WTC11 (cell line): ENCODE measurements around the gene KCNJ6.

ENCODE experiments used
- ATF2 ChIP-seq: sonication (generic); formaldehyde crosslinking; IDR thresholded peaks from 2 replicates; pipeline ENCODE4 v1.8.1; 2022; ENCODE audit warnings: low read depth, missing genetic modification reagents, borderline replicate concordance
- CTCF ChIP-seq: fragments of 200-600 bp; IDR thresholded peaks from 2 replicates; pipeline ENCODE4 v1.8.0; 2022; ENCODE audit warnings: antibody characterized with exemption
- TP53 ChIP-seq: sonication (generic); formaldehyde crosslinking; IDR thresholded peaks from 2 replicates; pipeline ENCODE4 v1.8.1; 2023; ENCODE audit warnings: mild to moderate bottlenecking, missing genetic modification reagents
- USF1 ChIP-seq: sonication (generic); formaldehyde crosslinking; IDR thresholded peaks from 2 replicates; pipeline ENCODE4 v1.8.0; 2022; ENCODE audit warnings: mild to moderate bottlenecking, missing genetic modification reagents
- ZMAT4 ChIP-seq: fragments of 250-450 bp; sonication (Bioruptor Pico); IDR thresholded peaks from 2 replicates; pipeline ENCODE4 v1.9.0; 2021; ENCODE audit warnings: mild to moderate bottlenecking

GRCh38 chr21:37939251-37939650 is 23.0 kb upstream of the KCNJ6 start:
- no peak for TF ChIP-seq CTCF
- no peak for TF ChIP-seq USF1
- no peak for TF ChIP-seq TP53
- TF ChIP-seq ZMAT4 (CRISPR knock-in tag) = no peak
- TF ChIP-seq ATF2 = no peak
